Mammary epithelial cell (primary cell): ENCODE results near the gene XRCC2.

Experiments used
- CTCF ChIP-seq, 2 donors: IDR thresholded peaks in 1 of 2; conservative IDR thresholded peaks in 1 of 2; 2 replicates each; pipeline ENCODE4 v1.5.1; 2011 to 2012; ENCODE audit warnings: inconsistent platforms in 2 of 2, low read length in 2 of 2, mild to moderate bottlenecking in 2 of 2, control low read depth in 1 of 2, low read depth in 1 of 2; ENCODE audit not compliant: insufficient read depth in 1 of 2; ENCODE audit errors: extremely low read depth in 1 of 2
- EZH2 ChIP-seq: IDR thresholded peaks from 2 replicates; pipeline ENCODE4 v1.6.1; 2012; ENCODE audit warnings: low read length, inconsistent platforms, borderline replicate concordance

DNA sequence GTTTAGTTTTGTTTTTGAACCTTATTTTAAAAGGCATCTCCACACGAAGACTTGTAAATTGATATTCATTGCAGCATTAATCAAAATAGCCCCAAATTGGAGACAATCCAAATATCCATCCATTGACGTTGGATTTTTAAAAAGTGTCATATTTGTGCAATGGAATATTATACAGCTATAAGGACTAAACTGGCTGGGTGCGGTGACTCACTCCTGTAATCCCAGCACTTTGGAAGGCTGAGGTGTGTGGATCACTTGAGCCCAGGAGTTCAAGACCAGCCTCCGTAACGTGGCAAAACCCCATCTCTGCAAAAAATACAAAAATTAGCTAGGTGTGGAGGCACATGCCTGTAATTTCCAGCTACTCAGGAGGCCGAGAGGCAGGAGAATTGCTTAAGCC lies 35.1 kb downstream of the XRCC2 start:
- TF ChIP-seq CTCF (conservative IDR thresholded peaks at IDR 0.05 in 1 of 2, IDR thresholded peaks at IDR 0.05 in 1 of 2; ENCODE audit: extremely low read depth in 1 of 2, insufficient read depth in 1 of 2, low read depth in 1 of 2, low read length in 2 of 2) (no peak), EZH2 (no peak)
